ENCODE data around the gene GCHFR.

Gene GCHFR

GRCh38 chr15:40763801-40764628 lies at the start of gene GCHFR:
Gene GCHFR (plus strand): TSS chr15:40764068. CDS start chr15:40764181, 113 bp downstream.
- DNase-seq: peak; percentile 84

- no peak for DNase-seq
These were observed 49.7 kb upstream of the GCHFR start for GRCh38 chr15:40714144-40714543.

GRCh38 chr15:40716165-40716564 lies 47.7 kb upstream of the GCHFR start:
- DNase-seq: peak; percentile 46

GRCh38 chr15:40721701-40722100 lies 42.2 kb upstream of the GCHFR start:
- no peak for DNase-seq

- DNase-seq: no peak
These were observed 41.5 kb upstream of the GCHFR start for GRCh38 chr15:40722354-40722753.

GRCh38 chr15:40722934-40723333 lies 40.9 kb upstream of the GCHFR start:
- no peak for DNase-seq

GRCh38 chr15:40723919-40724318 lies 39.9 kb upstream of the GCHFR start:
- no peak for DNase-seq

- no peak for DNase-seq
These were observed 32.8 kb upstream of the GCHFR start for GRCh38 chr15:40731034-40731433.

- DNase-seq: no peak
These were observed 27.3 kb upstream of the GCHFR start for GRCh38 chr15:40736575-40736974.

GRCh38 chr15:40737048-40737447 lies 26.8 kb upstream of the GCHFR start:
- no peak for DNase-seq

- DNase-seq: no peak
These were observed 24.8 kb upstream of the GCHFR start for GRCh38 chr15:40739047-40739446.

GRCh38 chr15:40739854-40740253 lies 24.0 kb upstream of the GCHFR start:
- DNase-seq: no peak

- DNase-seq: no peak
These were observed 20.4 kb upstream of the GCHFR start for GRCh38 chr15:40743485-40743901.

GRCh38 chr15:40743921-40744814 lies 19.7 kb upstream of the GCHFR start:
- DNase-seq: peak; percentile 61

GRCh38 chr15:40744815-40745152 lies 19.1 kb upstream of the GCHFR start:
- peak; percentile 25 for DNase-seq

- DNase-seq: peak; percentile 58
These were observed 16.9 kb upstream of the GCHFR start for GRCh38 chr15:40746916-40747418.

GRCh38 chr15:40747685-40748631 lies 15.9 kb upstream of the GCHFR start:
- peak; percentile 65 for DNase-seq

GRCh38 chr15:40749151-40749630 lies 14.7 kb upstream of the GCHFR start:
- DNase-seq: no peak

- DNase-seq: no peak
These were observed 13.0 kb upstream of the GCHFR start for GRCh38 chr15:40750885-40751284.

- no peak for DNase-seq
These were observed 12.1 kb upstream of the GCHFR start for GRCh38 chr15:40751745-40752144.

- no peak for DNase-seq
These were observed 9.3 kb upstream of the GCHFR start for GRCh38 chr15:40754574-40754882.
